H1 (cell line): Measurements from ENCODE around the gene WSCD1.

ENCODE experiments used
- ATF3 ChIP-seq: IDR thresholded peaks from 2 replicates; pipeline ENCODE4 v1.6.1; 2011; ENCODE audit warnings: low read depth, mild to moderate bottlenecking, low read length; ENCODE audit not compliant: insufficient read depth
- CTCF ChIP-seq, 3 experiments: IDR thresholded peaks; 1 replicate in 2 of 3; 2 replicates in 1 of 3; pipeline versions ENCODE4 v1.5.1 to v1.6.1; 2011; ENCODE audit warnings: low read length in 3 of 3, mild to moderate bottlenecking in 3 of 3, inconsistent platforms in 2 of 3, low read depth in 1 of 3, moderate library complexity in 1 of 3; ENCODE audit not compliant: insufficient read depth in 1 of 3; ENCODE audit errors: control extremely low read depth in 1 of 3
- RAD21 ChIP-seq, 2 experiments: IDR thresholded peaks in 1 of 2; conservative IDR thresholded peaks in 1 of 2; 2 replicates each; pipeline ENCODE4 v1.6.1; 2011; ENCODE audit warnings: low read depth in 2 of 2, low read length in 2 of 2, improper control_type of control experiment in 1 of 2, inconsistent platforms in 1 of 2, mild to moderate bottlenecking in 1 of 2, moderate library complexity in 1 of 2

GRCh38 chr17:6140728-6141330 is 70.7 kb downstream of the WSCD1 start:
- no peak for TF ChIP-seq RAD21 (IDR thresholded peaks at IDR 0.05 in 1 of 2, conservative IDR thresholded peaks at IDR 0.05 in 1 of 2; ENCODE audit: low read depth in 2 of 2, low read length in 2 of 2)
- TF ChIP-seq CTCF (IDR thresholded peaks at IDR 0.05; ENCODE audit: control extremely low read depth in 1 of 3, insufficient read depth in 1 of 3, low read depth in 1 of 3, low read length in 3 of 3): no peak
- TF ChIP-seq ATF3: no peak
